GM19240 (cell line): ENCODE results near the gene PACSIN1.

Experiments
- DNase-seq: peaks from one replicate; pipeline ENCODE4 v3.0.0; 2011; ENCODE audit warnings: low spot score; ENCODE audit not compliant: insufficient read length

The PACSIN1 gene

DNA sequence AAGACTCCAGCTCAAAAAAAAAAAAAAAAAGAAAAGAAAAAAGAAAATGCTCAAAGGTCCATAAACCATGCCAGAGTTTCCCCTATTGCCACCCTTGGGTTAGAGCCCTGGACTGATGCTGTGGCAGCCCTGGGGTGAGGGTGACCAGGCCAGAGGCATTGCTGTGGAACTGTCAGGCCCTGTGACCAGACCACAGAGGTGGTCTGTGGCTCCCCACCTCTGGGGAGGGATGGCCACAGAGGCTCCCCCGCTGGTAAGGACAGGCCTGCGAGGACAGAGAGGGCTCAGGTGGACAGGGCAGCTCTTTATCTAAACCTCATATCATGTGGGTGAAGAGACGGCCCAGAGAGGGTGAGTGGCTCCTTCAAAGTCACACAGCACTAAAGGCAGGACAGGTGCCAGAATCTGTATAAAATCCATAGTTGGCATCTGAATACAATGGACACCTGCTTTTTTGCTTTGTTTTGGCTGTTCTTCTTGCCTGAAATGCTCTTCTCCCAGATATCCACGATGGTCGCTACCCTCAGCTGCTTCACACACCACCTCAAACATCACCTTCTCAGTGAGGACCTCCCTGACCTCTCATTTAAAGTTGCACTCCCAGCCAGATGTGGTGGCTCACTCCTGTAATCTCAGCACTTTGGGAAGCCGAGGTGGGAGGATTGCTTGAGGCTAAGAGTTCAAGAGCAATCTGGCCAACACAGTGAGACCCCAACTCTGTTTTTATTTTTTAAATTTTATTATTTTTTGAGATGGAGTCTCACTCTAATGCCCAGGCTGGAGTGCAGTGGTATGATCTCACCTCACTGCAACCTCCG lies 112.8 kb downstream of the PACSIN1 start:
- DNase-seq, result no peak

DNA sequence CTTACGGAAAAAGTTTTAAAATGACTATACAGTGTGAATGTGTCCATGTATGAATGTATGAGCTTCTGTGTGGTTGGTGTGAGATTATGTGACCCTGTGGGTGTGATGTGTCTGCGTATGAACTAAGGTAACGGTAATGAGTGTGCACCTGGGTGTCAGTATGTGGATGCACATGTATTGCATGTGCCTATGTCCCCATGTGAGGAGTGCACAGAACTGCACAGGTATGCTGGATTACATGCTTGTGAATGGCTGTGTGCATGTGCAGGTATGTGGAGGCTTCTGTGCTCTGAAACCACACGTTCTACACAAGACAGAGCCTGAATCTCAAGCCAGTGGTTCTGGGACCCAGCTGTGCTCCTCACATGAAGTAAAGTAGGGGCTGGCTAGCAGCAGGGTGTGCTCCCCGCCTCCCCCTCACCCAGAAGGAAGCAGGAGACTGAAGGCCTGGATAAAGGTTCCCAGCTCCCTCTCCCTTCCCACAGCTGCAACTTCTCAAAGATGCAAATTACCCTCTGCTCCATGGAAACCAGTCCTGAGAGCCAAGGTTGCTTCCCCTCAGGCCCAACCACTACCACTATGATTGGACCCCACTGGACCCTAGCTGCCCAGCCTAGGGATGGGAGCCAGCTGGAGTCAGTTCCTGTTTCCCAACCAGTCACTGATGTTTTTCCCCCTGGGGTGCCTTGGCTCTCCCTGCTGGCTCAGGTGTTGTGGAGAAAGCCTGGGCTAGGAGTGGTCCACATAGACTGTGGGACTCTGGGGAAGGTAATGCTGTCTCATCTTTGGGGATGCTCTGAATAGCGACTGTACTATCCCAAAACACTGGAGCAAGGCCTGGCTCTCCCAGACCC lies 115.1 kb downstream of the PACSIN1 start:
- no peak for DNase-seq

DNA sequence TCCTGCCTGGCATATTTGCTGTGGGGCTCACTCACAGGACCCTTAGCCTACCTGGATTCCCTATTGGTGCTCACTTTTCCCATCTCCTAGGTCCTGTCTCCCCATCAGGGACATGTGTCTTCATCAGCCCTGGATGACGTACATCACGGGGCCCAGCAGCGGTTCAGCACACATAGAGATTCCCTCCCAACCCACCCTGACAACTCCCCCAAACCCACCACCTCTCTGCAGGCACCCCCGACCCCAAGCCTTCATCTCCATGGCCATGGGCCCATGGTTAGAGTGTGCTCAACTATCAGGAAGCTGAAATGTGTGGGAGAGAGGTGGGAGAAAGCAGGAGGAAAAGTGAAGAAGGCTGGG lies 115.7 kb downstream of the PACSIN1 start:
- DNase-seq, result no peak

DNA sequence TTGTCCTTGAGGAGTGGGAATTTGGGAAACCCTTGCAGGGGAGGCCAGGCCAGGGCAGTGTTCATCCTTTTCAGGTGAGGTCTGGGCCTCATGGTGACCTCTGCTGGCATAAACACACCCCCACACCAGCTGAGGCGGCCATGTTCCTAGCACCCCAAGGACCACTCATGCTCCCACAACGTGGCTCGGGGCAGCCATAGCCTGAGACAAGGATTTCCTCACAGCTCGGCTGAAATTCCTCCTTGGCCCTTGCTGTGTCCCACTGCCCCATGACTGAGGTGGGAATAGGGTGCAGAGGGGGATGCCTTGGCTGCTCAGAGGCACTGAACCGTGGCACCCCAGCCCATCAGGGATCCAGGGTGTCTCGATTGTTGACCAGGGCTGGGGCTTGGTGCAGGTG lies 117.6 kb downstream of the PACSIN1 start:
- DNase-seq, result no peak

DNA sequence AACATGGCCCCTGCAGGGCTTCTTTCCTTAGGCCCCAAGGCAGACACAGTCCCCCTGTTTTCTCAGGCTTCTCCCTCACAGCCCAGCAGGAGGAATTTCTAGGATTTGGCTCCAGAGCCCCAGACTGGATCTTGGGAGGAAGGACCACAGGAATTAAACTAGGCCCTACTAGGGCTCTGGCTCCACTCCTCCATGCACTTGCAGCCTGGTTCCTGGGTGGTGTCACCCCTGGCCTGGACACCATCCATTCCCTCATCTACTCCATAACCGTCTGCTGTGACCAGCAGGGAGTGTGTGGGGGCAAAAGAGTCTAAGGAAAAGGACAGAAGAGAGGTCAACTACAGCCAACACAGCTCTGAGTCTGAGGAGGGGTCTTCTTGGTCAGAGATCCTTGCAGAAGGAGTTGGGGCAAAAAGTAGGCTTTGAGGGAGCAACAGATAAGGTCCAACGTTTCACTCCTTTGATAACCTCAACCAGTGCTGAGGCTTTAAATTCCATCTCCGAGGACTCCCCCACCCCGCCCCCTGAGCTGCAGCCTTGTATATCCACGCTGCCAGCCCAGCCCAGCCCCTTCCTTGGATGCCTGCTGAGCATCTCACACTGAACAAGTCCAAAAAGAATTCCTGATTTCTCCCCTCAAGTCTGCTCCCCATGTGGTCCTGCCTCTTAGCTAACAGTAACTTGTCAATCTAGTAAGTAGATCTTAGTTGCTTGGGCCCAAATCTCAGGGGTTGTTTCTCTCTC lies 118.2 kb downstream of the PACSIN1 start:
- no peak for DNase-seq

DNA sequence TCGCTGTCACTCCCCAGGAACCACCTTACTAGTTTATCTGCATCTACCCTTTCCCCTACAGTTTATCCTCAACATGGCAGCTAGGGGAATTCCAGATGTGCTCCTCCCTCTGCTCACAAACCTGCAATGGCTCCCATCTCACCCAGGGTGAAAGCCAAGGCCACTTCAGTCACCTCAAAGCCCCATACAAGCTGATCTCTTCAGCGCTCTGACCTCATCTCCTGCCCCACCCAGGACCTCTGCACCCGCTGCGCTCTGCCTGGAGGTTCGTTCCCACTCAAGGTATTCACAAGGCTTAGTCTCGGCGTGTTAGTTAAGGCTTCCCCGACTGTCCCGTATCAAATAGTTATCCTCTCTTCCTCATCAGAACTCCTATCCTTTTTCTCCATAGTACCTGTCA lies 118.8 kb downstream of the PACSIN1 start:
- DNase-seq, result no peak
